OCI-M1 (cell line): ENCODE data around the gene MTF2.
"Not testable (repeated sequence)": the region's sequence is repeated elsewhere in the genome, so short reads cannot be mapped to it uniquely, and the experiment has no call there.

ENCODE experiments used
- DNase-seq: peaks from one replicate; lab custom pipeline; 2025; lab: John Stamatoyannopoulos, UW

Gene MTF2

DNA sequence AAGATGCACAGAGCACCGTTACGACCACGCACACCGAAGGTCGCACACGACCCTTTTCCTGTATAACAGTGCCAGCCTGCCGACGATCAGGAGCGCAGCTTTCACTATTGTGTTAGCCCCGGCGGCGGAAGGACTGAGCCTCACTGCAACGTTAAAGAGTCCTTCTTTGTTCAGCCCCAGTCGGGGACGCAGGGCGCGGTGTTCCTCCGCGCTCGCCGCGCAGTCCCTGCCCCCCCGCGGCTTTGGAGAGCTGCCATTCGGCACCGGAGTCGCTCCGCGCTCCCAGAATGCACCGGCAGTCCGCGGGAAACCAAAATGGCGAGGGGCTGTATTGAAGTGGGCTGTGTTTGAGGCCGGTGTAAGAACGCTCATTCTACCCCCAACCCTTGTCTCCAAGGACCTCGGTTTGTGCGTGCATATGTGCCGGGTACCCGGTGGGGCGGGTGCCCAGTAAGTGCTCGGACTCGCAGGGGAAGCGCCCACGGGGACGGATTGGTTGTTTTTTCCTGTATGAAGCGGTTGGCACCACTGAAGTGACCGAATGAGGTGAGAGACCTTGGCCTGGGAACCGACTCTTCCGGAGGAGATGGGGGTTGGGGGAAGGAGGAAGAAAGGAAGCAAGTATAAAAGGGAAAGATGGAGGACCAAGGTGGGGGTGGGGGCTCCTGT is at the start of gene MTF2:
Gene MTF2 (plus strand): TSS at position 298 of the 669 bp plus-strand sequence. CDS start 244 bp downstream, at position 542.
- peak; percentile 98 for DNase-seq

DNA sequence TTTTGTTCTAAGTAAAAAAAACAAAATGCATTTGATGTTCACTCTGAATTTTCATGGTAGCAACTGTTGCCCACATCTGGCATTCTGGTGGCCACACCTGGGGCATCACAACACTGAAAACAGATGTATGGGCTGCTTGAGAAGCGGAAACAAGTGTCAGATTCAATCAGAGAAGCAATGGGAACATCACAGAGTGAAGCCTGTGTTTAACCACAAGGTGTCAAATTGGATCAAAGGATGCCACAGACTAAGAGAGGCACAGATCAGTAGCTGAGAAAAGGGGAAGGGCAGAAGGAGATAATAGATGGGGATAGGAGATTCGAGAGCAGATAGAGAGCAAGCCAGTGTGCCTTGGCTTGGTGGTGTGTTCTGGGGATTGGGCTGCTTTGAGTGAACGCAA is 49.8 kb upstream of the MTF2 start:
- no peak for DNase-seq

DNA sequence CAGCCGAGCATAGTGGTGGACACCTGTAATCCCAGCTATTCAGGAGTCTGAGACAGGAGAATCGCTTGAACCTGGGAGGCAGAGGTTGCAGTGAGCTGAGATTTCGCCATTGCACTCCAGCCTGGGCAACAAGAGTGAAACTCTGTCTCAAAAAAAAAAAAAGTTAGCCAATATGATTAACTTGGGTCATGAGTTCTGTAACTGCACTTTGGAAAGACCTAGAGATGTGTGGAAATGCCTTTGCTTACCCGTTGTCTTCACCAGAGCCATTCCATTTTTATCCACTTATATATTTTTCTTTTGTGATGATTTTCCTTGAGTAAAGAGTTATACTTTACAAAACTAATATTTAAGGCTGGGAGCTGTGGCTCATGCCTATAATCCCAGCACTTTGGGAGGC is 48.9 kb upstream of the MTF2 start:
- not testable (repeated sequence) for DNase-seq

DNA sequence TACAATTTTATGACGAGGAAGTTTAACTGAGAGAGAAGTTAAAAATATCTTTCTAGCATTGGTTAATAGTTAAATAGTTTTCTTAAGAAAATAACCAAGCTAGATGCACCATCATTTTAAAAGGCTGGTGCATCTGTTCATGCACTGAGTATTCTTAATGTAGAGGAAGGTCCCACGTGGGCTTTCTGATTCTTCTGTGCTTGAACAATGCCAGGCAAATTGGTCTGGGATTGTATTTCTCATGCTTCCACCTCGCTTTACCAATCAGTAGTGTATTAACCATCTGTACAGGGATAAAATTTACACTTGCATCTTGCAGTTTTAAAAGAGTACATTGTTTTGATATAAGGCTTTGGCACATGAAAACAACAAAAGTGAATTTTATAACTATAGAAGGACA is 47.4 kb upstream of the MTF2 start:
- no peak for DNase-seq

DNA sequence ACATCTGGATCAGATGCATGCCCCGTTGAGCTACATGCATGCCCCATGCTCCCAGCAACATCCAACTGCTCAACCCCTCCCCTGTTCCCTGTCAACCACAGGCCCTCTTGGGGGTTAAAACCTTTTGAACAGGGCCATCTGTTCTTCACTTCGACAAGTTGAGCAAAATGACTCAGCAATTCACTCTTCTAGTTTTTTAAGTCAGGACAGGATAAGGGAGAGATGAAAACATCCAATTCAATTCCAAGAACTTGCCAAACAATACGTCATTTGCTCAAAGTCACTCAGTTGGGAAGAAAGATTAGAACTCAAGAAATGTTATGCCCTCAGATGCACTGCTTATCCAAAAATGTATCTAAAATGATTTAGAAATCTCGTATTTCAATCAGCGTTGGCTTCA is 46.1 kb upstream of the MTF2 start:
- DNase-seq = peak; percentile 71

DNA sequence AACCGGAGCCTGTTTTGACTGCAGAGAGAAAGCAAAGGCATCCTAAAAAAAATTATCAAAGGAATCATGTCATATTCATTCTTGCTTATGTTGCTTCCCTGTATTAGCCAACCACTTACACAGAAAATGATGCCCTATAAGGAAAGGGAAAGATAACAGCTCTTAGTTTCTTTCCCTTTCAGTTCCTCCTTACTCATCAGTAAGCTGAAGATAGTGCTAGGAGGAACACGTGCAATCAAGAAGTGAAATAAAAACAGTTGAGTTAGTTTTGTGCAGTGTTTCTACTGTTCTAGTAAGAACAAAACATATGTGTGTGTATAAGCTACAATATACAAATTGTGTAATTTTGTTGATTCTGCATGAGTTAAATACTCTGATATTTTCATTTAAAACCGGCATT is 45.3 kb upstream of the MTF2 start:
- DNase-seq = peak; percentile 90

DNA sequence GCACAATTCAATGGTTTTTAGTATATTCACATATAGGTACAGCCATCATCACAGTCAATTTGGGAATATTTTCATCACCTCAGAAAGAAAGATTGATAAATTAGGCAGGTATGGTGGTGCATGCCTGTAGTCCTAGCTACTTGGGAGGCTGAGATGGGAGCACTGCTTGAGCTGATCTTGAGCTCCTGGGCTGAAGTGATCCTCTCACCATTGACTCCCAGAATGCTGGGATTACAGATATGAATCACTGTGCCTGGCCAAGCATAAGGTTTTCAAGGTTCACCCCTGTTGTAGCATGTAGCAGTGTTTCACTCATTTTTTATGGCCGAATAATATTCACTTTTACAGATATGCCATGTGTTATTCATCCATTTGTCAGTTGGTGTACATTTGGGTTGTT is 44.7 kb upstream of the MTF2 start:
- no peak for DNase-seq

DNA sequence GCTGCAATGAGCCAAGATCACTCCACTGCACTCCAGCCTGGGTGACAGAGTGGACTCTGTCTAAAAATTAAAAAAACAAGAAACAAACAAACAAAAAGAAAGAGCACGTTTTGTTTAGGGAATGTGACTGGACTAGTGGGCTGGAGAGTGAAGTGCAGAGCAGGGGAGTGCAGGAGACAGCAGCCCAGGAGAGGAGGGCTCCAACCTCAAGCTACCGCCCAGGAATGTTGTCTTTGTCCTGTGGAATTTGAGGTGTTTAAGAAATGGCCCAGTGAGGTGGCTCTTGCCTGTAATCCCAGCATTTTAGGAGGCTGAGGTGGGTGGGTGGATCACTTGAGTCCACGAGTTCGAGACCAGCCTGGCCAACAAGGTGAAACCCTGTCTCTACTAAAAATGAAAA is 42.4 kb upstream of the MTF2 start:
- DNase-seq = no peak

DNA sequence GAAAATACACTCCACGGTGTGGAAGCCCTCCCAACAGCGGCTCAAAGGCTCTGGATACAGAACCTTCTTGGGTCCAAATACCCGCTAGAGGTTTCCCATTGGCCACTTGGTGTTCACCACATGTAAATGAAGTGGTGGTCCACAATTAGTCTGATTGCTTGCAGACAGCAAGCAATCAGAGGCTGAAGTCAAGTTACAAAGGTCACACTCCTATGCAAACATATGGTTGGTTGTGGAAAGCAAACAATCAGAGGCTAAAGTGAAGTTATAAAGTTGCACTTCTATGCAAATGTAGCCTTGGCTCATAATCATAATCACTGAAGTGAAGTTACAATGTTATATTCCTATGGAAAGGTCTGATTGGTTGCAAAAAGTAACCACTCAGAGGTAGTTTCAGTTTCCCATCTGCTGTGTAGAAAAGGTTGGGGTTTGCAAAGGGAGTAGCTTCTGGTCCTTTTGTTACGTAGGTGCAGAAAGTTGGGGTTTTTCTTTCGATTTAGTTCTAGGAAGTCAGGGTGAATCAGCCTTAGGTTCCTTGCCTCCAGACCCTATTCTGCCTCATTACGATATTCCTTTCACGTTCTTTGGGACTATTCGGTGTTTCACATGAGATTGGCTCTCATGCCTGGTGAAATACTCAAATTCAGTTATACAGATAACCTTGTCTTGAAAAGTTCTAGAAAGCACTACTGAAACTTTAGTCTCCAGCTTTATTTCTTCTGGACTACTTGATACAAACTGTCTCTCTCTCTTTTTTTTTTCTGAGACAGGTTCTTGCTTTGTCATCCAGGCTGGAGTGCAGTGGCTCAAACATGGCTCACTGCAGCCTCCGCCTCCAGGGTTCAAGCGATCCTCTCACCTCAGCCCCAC is 36.7 kb upstream of the MTF2 start:
- peak; percentile 82 for DNase-seq

DNA sequence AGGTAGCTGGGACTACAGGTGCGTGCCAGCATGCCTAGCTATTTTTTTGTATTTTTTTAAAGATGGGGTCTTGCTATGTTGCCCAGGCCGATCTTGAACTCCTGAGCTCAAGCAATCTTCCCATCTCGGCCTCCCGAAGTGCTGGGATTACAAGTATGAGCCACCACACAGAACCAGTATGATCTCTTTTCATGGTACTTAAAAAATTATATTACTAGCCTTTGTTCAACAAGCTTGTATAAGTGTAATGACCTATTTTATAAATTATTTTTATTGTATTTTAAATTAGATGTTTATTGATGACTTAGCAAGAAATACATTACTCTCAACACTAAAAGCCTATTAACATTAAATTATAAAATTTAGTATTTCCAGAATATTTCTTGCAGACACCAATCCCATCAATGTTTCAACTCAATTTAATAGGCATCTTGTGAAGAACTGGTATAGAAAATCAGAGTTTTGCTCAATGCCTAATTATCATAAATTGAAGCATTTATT is 36.0 kb upstream of the MTF2 start:
- no peak for DNase-seq

DNA sequence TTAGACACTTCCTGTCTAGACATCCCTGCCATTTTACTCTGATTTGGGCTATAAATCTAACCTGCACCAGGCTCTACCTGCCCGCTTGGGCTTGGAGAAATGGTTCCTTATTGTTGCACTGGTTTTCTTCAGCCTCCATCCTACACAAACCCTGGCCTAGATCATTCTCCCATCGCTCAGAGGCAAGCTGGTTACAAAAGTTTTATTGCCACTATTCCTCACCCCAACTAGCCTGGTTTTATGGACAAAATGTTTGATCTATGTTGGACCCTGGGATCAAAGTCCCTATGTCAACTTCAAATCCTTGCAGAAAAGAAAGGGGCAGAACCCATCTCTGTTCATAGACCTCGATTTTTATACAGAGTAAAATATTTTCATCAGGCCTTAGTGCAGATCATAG is 31.5 kb upstream of the MTF2 start:
- no peak for DNase-seq

DNA sequence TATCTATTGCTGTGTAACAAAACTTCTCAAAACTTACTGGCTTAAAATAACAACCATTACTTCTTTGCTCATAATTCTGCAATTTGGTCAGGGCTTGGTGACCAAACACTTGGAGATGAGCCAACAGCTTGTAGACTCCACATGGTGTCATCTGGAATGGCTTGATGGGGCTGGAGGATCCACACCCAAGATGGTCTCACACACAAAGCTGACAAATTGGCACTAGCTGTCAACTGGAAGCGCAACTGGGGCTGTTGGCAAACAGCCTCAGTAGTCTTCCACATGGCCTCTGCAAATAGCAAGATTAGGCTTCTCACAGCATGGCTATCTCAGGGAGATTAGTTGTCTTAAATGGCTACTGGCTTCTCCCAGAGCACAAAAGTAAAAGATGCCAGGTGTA is 27.1 kb upstream of the MTF2 start:
- DNase-seq = peak; percentile 34

DNA sequence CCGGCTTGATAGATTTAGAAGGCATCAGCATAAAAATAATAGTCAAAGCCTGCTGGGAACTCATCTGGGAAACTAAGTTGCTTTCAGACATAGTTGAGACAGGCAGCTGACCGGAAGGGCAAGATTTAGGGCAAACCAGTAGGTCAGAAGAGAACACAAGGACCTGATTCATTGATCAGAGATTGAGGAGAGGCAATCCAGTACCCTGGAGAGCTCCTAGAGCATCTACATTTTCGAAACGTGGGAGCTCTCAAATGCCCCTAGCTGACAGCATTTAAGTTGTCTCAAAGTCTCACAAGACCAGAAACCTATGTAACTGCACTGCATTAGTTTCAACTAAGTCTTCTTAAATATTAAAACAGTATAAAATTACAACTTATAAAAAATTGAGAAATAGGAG is 22.9 kb upstream of the MTF2 start:
- DNase-seq = peak; percentile 40

DNA sequence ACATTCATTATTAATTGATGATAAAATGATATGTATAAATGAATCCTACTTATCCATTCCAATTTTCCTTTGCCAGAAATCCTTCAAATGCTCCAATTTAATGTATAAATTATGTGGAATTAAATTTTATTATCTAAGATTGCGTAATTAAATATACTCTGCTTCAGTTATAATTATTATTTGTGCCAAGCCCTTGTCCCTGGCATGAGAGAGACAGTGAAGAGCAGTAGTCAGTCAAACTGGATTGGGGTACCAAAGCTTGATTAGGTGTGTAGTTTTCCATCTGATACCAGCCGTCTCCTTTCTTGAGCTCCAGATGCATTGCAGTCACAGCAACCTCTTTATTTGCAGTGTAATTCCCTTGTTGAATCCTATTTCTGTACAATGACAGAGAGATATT is 22.4 kb upstream of the MTF2 start:
- no peak for DNase-seq

DNA sequence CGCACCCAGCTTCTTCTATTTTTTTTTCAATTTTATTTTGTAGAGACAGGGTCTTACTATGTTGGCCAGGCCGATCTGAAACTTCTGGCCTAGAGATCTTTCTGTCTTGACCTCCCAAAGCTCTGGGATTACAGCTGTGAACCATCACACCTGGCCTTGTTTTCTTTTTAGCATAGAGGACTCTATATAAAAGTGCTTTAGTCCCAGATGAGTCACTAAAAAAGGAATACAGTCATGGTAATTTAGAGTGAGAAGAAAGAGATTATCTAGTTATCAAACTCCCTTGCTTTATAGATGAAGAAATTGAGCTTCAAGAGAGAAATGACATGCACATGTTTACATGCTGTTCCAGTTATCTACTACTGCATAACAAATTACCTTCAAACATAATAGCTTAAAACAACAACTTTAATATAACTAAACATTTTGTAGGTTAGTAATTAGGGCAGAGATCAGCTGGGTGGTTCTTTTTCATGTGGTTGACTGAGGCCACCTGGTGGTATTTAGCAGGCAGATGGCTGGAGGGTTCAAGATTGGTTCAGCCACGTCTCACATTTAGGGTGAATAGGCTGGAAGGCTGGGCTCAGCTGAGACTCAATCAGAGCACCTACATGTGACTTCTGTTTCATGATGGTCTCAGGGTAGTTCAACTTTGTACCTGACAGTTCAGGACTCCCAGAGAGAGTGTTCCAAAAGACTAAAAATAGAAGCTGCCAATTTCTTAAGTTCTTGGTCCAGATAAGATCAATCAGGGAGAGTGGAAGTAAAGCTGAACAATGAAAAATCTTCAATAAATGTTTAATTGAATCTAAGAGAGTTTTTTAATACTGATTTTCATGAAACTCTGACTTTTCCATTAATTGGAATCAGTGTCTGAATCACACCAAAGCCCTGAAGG is 16.9 kb upstream of the MTF2 start:
- DNase-seq = peak; percentile 77

DNA sequence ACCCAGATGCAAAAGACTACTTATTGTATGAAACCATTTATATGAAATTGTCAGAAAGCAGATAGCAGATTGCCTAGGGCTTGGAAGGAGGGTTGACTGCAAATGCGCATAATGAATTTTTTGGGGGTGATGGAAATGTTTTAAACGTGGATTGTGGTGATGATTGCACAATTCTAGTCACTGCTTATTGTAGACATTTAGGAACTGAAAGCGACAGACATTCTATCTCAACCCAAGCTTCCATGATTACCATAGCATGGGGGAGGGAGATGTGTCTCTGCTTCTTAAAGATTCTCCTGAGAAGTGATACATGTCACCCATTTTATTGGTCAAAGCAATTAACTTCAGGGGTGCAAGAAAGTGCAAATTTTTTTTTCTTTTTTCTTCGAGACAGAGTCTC is 2.8 kb upstream of the MTF2 start:
- peak; percentile 24 for DNase-seq

DNA sequence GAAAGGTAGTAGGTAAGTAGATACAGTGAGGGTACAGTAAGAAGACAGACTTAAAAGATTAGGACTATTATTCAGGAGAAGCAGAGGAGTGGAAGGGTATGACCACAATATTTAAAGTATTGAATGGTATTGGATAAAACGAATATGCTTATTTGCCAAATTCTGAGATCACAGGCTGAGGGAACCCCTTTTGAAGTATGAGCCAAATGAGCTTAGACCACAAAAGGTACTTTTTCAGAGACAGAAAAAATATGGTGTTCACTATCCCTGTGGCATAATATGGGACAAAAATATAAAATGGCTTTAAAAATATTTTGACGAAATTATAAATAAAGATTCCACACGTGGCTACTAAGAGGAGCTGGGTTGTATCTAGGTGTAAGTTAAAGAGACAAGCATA is 880 bp upstream of the MTF2 start:
- DNase-seq = peak; percentile 43

DNA sequence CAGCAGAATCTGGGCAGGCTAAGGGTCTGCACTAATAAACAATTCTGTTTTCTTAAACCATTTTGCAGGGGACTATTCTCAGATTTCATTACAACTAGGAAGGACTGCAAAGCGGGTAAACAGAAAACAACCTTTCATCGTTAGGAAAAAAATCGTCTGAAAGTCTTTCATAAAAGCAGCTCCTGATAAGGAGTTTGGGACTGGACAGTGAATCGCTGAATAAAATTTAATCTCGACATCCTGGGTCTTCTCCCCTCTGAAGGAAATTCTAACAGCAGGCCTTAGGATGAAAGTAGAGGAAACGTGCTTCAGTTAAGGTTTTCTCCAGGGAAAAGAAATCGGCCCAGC is 471 bp upstream of the MTF2 start:
- no peak for DNase-seq

DNA sequence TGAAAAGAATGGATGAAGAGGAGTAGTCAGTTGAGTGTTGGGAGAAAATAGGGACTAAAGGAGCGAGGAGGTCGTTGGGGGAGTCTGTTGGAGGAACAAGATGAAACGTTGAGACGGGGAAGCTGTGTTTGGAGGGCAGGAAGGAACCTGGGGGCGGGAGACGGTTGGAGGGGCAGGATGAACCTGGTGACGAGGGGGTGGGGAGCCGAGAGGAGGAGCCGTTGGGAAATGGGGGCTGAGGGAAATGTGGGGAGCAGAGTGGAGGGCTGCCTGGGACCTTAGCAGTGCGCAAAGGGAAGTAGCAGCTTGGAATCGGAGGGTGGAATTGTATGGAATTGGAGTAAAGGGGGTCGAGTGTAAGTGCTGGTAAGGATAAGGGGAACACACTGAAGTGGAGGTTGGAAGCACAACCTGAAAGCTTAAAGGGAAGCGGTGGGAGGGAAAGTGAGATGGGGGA is 630 bp downstream of the MTF2 start:
- DNase-seq = peak; percentile 61

DNA sequence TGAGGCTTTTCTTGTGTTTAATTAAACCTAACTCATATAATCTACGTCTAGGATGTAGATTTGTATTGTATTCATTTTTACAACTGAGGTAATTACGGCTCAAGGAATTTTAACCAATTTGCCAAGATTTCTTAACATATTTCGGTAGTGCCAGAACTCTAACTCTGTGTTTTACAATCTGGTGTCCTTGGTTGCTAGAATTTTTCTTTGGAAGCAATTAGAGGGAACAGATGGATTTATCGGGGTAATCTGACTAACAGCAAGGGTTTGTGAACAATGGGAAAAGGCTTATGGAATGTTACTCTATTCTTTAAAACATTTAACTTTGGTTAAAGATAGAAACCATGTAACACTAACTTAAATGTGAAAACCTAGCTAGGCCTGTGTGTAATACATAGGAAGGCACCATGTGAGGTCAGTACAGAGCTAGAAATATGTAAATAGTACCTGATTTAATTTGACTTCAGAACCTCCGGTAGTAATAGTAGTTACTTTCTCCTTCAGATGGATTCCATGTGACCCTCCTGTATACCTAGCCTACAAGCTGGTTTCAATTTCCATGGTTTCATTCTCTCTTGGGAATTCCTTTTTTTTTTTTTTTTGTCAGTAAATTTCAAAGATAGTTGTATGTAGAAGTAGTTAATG is 1.2 kb downstream of the MTF2 start:
- DNase-seq = peak; percentile 87

DNA sequence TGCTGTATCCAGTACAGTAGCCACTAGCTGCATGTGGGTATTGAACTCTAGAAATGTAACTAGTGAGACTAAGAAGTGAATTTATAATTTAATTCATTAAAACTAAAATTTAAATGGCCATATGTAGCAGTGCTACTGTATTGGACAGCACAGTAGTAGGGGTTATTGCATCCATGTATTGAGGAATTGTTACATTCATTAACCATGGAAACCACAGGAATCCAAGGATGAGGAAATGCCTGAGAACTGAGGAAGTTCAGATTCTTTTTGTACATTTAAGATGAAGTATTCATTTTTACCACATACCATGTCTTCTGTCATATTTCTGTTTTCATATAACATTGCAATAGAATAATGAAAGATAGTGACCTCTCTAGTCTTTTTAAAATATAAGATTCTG is 2.6 kb downstream of the MTF2 start:
- DNase-seq = no peak

DNA sequence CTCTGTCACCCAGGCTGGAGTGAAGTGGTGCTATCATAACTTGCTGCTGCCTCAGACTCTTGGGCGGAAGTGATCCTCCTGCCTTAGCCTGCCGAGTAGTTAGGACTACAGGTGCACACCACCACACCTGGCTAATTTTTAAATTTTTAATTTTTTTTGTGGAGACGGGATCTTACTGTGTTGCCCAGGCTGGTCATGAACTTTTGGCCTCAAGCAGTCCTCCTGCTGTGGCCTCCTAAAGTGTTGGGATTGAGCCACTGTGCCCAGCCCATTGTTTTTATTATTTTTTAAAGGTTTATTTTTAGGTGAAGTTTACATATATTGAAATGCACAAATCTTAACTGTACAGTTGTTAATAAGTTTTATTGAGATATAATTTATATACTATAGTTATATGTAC is 3.2 kb downstream of the MTF2 start:
- DNase-seq = no peak
